Measurements from ENCODE around the gene ZNF570. TPM values are rescaled to one million over a fixed set of nuclear protein-coding genes. Genes with fewer than 3 reads are reported as not detected.

Gene ZNF570
- total RNA-seq, result 19.8 TPM

GRCh38 chr19:37468961-37469777, at the start of gene ZNF570:
TSS of gene ZNF570 (plus strand) at chr19:37469356. CDS start at chr19:37470355, 999 bp downstream.

GRCh38 chr19:37466798-37467607, 2.2 kb upstream of the ZNF570 start, which contains the start of gene ZNF569:
TSS of gene ZNF569 (minus strand) at chr19:37467444. CDS start at chr19:37444921, 22,523 bp downstream.

GRCh38 chr19:37506387-37507166, 37.4 kb downstream of the ZNF570 start, which contains the start of gene ZNF793:
TSS of gene ZNF793 (plus strand) at chr19:37506939. CDS start at chr19:37523440, 16,501 bp downstream.

Other genes with a start within 250 kb of the ZNF570 start
- 25.1 TPM for gene ZNF527, start 98.3 kb upstream of the ZNF570 start, total RNA-seq
- 19.5 TPM for gene ZNF569, start 1.9 kb upstream of the ZNF570 start, total RNA-seq
- gene ZNF793, start 37.6 kb downstream of the ZNF570 start, total RNA-seq, result 29.5 TPM
- 31.7 TPM for gene ZNF571, start 125.4 kb downstream of the ZNF570 start, total RNA-seq
- 15.2 TPM for gene ZNF540, start 125.5 kb downstream of the ZNF570 start, total RNA-seq
- 53.0 TPM for gene ZFP30, start 186.1 kb downstream of the ZNF570 start, total RNA-seq